Activated CD4-positive, alpha-beta T cell treated with anti-CD3 and anti-CD28 coated beads, Interleukin-2, amount 50 U/mL, for 16 hours (primary cell): ENCODE results near the gene MAT2B.

Experiments
- DNase-seq: peaks from one replicate; pipeline ENCODE4 v3.0.0-alpha.2; 2020

The MAT2B gene

DNA sequence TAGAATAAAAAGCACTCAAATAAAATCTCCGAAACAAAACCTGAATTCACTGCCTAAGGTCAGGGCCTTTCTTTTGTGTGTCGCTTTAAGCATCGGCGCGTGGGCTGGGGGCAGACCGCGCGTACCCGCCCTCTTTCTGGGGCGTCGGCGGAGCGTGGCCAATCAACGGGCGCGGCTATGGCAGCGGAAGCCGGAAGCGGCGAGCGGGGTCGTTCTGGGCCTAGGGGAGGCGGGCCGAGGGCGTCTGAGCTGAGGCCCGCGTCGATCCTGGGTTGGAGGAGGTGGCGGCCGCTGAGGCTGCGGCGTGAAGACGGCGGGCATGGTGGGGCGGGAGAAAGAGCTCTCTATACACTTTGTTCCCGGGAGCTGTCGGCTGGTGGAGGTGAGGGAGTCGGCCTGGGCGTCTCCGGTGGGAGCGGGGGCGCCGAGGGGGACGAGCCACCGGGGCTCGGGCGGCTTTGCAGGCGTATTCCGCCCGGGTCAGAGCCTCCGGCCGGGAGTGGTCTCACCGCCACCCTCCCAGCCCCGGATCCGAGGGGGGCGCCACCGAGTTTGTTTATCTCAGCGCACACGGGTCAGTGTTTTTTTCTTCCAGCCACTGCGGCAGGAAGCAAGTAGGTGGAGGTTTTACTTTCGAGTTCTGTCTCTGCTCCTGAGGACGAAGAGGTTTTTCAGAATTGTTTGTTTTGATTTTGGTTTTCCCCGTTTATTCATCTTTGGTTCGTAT, at the start of gene MAT2B:
Gene MAT2B (plus strand): TSS at position 252 of the 727 bp plus-strand sequence. CDS start 68 bp downstream, at position 320.
- DNase-seq = peak; percentile 97

DNA sequence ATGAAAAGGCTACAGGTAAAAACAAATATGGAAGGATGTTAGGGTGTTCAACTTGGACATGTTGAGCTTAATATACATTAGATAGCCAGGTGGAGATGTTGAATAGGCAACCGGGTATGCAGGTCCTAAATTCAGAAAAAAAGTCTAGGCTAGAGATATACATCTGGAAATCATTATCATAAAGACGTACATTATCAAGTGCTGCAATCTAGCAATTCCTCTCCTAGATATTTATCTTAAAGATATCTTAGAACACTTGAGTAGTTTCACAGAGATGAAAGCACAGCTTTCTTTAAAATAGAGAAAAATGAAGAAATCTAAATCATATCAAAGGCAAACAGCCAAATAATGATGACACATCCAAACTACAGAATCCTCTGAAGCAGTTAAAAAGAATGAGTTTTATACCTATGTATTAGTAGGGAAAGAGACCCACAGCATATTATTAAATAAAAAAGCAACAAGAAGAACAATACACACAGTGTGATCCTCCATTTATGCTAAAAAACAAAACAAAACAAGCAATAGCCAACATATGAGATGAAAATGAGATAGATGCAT, 49.3 kb upstream of the MAT2B start:
- no peak for DNase-seq

- DNase-seq = no peak
These were observed 48.6 kb upstream of the MAT2B start for GRCh38 chr5:163456840-163457239.

- DNase-seq = no peak
These were observed 46.5 kb upstream of the MAT2B start for GRCh38 chr5:163458778-163459385.

DNA sequence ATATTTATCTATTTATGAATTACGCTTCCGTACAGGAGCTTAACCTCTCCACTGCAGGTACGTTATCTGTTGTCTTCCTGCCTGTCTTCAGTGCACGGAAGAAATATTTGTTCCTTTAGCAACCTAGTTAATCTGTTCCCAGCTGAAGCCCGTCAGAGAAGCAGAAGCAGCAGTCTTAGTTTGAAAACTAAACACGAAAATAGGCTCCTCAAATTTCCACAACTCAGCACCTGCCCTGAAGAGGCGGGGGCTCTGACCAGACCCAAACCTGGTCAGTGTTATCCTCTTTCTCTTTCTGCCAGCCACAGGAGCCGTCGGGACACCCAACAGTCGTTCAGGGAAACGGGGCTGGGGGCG, 46.0 kb upstream of the MAT2B start:
- peak; percentile 17 for DNase-seq

GRCh38 chr5:163459819-163460561, 45.4 kb upstream of the MAT2B start, which contains the start of gene NUDCD2:
TSS of gene NUDCD2 (minus strand) at chr5:163460102. CDS start at chr5:163460050, 52 bp downstream.
- peak; percentile 98 for DNase-seq

DNA sequence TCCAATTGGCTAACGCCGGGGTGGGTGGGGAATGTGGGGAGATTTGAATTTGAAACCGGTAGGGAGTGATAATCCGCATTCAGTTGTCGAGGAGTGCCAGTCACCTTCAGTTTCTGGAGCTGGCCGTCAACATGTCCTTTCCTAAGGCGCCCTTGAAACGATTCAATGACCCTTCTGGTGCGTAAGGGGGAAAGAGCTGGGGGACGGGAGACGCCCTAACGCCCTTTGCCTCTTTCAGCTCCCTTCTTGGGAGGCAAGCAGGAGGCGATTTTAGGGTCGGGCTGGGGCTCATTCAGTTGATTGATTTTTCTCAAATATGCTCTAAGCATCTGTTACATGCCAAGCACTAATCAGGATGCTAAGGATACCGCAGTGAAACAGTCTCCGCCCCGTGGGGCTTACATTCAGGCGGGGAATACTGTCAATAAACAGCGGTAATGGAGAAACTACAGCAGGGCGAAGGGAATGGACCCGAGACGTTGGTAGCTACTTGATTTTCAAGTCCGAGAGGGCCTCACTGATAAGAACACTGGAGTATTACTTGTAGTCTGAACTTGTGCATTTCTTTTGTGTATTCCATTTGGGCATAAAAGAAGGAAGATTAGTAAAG, 44.8 kb upstream of the MAT2B start, which contains the start of gene HMMR:
Gene HMMR (plus strand): TSS at position 71 of the 610 bp plus-strand sequence. CDS start 61 bp downstream, at position 132.
- DNase-seq = no peak

- no peak for DNase-seq
These were observed 42.4 kb upstream of the MAT2B start for GRCh38 chr5:163463063-163463435.

DNA sequence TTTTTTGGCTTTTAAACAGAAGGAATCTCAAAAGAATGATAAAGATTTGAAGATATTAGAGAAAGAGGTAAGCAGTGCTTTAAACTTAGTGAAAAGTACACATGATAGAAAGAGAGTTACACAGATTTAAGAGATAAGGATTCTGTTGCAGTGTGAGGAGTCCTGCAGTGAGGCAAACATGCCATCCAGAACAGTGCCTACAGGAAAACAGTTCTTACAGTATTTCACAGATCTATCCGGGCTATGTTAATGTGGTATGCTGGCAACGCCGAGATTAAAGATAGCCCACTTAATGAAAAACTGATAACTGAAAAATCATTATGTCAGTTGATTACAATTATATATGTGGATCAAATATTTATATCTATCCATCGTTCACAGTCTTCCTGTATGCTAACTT, 37.7 kb upstream of the MAT2B start:
- no peak for DNase-seq

DNA sequence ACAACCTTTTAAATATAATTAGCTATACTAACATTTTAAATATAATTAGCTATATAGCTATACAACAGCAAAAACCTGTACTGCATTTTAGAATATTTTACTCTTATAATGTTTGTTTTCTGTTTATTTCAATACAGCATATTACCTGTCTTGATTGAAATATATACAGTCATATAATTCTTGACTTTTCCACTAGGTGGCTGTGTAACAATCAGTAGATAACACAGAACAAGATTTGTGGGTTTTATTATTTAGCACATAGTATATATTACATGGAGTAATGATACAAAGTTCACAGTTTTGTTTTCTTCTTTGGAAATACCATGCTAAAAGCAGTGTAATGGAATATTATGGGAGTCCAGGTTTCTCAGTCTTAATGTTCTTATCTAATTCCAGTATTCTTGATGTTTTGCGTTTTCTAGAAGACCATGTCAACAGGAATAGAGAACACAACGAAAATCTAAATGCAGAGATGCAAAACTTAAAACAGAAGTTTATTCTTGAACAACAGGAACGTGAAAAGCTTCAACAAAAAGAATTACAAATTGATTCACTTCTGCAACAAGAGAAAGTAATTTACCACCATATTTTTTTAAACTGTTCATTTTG, 31.7 kb upstream of the MAT2B start:
- no peak for DNase-seq

DNA sequence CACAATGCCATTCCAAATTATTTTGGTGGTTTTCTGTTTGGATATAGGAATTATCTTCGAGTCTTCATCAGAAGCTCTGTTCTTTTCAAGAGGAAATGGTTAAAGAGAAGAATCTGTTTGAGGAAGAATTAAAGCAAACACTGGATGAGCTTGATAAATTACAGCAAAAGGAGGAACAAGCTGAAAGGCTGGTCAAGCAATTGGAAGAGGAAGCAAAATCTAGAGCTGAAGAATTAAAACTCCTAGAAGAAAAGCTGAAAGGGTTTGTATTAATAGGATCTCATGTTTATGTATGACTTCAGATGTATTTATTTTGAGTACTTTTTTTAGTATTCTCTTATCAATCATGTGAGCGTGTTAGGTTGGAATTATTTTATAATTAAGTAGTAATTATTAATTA, 30.0 kb upstream of the MAT2B start:
- DNase-seq = no peak

GRCh38 chr5:163478126-163478981, 27.1 kb upstream of the MAT2B start:
- no peak for DNase-seq

DNA sequence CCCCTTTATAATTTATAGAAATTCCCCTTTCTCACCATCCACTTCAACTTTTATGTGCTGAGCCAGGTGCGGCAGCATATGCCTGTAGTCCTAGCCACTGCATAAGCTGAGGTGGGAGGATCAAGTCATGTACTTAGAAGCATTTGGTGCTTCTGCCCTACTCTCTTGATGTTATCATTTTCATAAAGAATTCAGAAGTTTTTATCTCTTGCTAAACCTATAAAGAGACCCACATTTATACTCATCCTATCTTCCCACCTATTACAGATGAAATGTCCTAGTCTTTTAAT, 26.5 kb upstream of the MAT2B start:
- DNase-seq = no peak

DNA sequence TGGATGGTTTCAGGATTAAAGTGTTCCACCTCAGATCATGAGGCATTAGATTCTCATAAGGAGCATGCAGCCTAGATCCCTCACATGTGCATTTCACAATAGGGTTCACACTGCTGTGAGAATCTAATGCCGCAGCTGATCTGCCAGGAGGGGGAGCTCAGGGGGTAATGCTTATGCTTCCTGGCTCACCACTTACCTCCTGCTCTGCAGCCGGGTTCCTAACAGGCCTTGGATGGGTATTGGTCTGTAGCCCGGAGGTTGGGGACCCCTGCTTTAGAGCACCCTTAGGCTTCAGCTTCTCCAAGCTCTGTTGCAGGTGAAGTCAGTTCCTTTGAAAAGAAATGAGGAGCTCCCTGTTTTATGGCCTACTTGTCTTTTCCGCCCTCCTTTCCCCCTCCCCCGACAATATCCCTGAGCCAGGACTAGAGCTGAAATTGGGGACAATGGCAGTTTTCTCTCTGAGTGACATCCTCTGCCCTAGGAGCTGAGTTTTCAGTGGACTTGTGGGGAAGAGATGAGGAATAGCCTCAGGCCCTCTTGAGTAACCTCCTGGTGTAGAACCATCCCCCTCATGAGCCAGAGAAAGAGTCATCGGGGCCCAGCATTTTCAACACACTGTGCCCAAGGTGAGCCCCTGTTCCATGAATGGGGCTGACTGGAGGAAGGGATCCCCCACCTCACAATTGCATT, 16.2 kb upstream of the MAT2B start:
- no peak for DNase-seq

DNA sequence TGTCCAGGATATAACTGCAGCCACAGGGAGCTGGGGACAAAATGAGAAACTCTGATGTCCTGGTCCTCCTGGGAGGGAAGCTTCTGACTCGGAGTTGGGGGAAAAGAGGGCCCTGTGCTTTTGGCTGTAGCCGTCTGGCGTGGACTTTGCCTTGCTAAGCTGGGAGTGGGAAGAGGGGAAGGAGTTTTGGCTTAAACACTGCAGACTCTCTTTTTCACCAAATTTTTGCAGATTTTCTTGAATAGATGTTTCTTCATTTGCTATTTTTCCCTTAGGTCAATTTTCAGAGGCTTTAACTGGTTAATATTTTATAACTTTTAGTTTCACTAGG, 15.7 kb upstream of the MAT2B start:
- DNase-seq = no peak

GRCh38 chr5:163496286-163496685, 9.1 kb upstream of the MAT2B start:
- DNase-seq = no peak

GRCh38 chr5:163497315-163497714, 8.1 kb upstream of the MAT2B start:
- DNase-seq = no peak

DNA sequence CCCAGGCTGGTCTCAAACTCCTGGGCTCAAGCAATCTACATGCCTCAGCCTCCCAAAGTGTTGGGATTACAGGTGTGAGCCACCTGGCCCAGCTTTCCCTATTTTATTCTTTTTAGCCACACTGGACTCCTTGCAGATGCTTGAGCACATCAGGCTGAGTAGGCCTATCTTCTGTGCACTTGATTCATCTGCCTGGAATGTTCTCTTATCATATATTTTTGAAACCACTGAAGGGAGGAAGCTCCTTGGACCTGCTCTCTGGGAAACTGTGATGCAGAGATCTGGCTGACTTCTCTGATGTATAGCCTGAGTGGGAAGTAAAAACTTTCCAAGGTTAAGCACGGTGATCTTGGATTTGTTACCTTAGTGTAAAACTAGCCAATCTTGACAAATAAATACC, 6.5 kb upstream of the MAT2B start:
- DNase-seq = no peak

GRCh38 chr5:163502521-163502920, 2.9 kb upstream of the MAT2B start:
- DNase-seq = no peak

DNA sequence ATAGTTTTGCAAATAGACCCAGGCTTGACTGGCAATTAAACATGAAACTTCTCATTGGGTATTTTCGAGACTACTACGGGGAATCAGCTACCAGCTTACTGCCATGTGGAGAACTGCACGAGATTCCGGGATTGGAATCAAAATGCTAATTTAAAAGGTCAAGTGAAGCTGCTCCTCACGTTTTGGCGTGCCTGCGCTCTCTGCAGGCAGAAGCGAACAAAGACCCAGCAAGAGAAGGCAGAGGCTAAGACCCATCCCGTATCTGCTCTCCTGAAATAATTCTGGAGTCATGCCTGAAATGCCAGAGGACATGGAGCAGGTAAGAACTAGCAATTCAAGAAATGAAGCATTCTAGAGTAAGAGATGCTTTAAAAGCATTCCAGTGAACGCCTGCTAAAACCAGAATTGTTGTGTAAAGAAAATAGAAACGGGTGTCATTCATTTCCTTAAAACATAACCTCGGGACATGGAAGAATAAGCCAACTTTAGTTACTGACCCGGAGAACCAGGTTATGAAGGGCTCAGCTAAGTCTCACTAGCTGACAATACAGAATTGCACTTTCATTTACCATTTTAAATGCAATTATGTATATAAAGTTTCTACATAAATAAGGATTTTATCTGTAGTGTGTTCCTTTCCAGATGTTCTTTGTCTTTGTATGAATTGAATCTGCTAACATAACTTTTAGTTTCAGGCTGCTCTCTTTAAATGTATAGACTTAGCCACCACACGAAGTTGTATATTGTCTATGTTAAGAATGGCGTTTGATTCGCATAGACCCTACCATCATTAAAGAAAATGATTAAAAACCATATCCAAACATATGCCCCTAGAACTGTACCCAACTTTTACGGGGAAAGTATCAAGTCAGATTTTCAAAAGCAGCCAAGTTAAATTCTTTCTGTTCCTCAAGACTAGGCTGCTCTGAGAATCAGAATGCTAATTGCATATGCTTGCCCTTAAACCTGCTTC, 2.0 kb upstream of the MAT2B start:
- peak; percentile 58 for DNase-seq
